Mesothelial cell of epicardium (in vitro differentiated cells): ENCODE data around the gene TRAF3. TPM values are rescaled to one million over a fixed set of nuclear protein-coding genes. Genes with fewer than 3 reads are reported as not detected.
"Not testable (repeated sequence)": the region's sequence is repeated elsewhere in the genome, so short reads cannot be mapped to it uniquely, and the experiment has no call there.

ENCODE experiments used
- DNase-seq, 2 experiments: peaks; one replicate each; pipeline ENCODE4 v3.0.0; 2021; ENCODE audit warnings: low spot score in 2 of 2; ENCODE audit not compliant: unreplicated experiment in 2 of 2
- H3K27ac Mint-ChIP-seq: 2 replicates; pipeline ENCODE4 v1.8.0; 2021; ENCODE audit warnings: mixed read lengths
- H3K27me3 Mint-ChIP-seq: 2 replicates; pipeline ENCODE4 v1.8.0; 2021; ENCODE audit warnings: low read depth, mixed read lengths
- H3K36me3 Mint-ChIP-seq: 2 replicates; pipeline ENCODE4 v1.8.0; 2021; ENCODE audit warnings: mixed read lengths
- H3K4me1 Mint-ChIP-seq: 2 replicates; pipeline ENCODE4 v1.8.0; 2021; ENCODE audit warnings: mixed read lengths
- H3K4me3 Mint-ChIP-seq: 2 replicates; pipeline ENCODE4 v1.8.0; 2021; ENCODE audit warnings: mild to moderate bottlenecking, moderate library complexity, mixed read lengths
- H3K9me3 Mint-ChIP-seq: 2 replicates; pipeline ENCODE4 v1.8.0; 2021; ENCODE audit warnings: mixed read lengths
- total RNA-seq: library from RNA; stranded (reverse); gene quantifications from 3 replicates; pipeline ENCODE4 v1.2.1, GENCODE V29; 2021
- TF ChIP-seq, protein P1 (sequence below): fragments of 200-600 bp; sonication (generic); IDR thresholded peaks from one replicate; pipeline ENCODE4 v1.5.0; 2021; ENCODE audit warnings: antibody characterized with exemption; ENCODE audit not compliant: unreplicated experiment

Gene TRAF3
- total RNA-seq, 1 donor from 2014 or later, result 26.4 TPM

DNA sequence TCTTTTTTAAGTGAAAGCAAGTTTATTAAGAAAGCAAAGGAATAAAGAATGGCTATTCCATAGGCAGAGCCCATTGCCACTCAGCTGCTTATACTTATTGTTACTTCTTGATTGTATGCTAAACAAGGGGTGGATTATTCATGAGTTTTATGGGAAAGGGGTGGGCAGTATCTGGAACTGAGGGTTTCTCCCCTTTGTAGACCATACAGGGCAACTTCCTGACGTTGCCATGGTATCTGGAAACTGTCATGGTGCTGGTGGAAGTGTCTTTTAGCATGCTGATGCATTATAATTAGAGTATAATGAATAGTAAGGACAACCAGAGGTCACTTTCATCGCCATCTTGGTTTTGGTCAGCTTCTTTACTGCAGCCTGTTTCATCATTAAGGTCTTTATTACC is 78.9 kb downstream of the TRAF3 start:
- H3K27ac Mint-ChIP-seq, result no peak overlapping the region
- H3K36me3 Mint-ChIP-seq, result peaks cover 48% of the 10 kb centered on the region
- no peaks in the 10 kb centered on the region for H3K4me1 Mint-ChIP-seq
- H3K9me3 Mint-ChIP-seq, result peaks cover 44% of the 10 kb centered on the region
- H3K4me3 Mint-ChIP-seq, result no peak overlapping the region
- H3K27me3 Mint-ChIP-seq, result no peaks in the 10 kb centered on the region
- TF ChIP-seq, protein P1, sequence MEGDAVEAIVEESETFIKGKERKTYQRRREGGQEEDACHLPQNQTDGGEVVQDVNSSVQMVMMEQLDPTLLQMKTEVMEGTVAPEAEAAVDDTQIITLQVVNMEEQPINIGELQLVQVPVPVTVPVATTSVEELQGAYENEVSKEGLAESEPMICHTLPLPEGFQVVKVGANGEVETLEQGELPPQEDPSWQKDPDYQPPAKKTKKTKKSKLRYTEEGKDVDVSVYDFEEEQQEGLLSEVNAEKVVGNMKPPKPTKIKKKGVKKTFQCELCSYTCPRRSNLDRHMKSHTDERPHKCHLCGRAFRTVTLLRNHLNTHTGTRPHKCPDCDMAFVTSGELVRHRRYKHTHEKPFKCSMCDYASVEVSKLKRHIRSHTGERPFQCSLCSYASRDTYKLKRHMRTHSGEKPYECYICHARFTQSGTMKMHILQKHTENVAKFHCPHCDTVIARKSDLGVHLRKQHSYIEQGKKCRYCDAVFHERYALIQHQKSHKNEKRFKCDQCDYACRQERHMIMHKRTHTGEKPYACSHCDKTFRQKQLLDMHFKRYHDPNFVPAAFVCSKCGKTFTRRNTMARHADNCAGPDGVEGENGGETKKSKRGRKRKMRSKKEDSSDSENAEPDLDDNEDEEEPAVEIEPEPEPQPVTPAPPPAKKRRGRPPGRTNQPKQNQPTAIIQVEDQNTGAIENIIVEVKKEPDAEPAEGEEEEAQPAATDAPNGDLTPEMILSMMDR, result no peak
- no peak for DNase-seq

DNA sequence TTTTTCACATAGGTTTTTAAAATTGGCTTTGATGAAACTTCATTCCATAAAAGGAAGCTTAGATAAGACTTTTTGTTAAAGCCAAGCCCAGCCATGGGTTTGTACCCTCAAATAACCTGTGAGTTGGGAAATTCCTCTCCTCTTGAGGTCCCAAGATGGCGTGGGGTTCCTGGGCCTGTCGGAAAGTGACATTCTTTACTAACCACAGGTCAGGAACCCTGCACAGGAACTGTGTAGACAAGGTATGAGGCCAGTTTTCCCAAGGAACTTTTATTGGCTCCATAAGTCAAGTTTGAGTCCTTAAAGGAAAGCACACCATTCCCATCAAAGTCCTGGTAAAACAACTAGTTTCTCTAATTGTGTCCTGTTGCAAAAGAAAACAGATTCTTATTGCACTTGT is 80.2 kb downstream of the TRAF3 start:
- Mint-ChIP-seq H3K4me3 (no peak overlapping the region), H3K4me1 (no peaks in the 10 kb centered on the region), H3K9me3 (peaks cover 54% of the 10 kb centered on the region), H3K36me3 (peaks cover 56% of the 10 kb centered on the region), H3K27ac (no peak overlapping the region), H3K27me3 (no peaks in the 10 kb centered on the region)
- DNase-seq, result no peak
- TF ChIP-seq, protein P1, result no peak

DNA sequence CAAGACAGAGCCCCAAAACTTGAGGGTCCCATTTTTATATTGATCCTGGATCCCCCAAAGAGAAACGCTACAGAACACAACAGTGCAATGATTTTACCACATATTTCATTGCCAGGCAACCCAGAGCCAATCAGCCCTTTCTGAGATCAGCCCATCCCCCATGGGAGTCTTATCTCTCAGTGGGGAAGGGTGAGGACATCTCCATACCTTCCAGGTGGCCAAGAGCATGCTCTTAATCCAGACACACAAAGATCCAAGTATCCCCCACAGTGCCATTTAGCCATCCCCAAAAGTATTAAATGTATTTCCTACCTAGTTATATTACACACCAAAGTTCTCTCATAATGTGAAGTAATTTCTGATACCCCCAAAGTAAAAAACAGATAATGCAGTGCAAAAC is 82.7 kb downstream of the TRAF3 start:
- Mint-ChIP-seq H3K27me3 (no peaks in the 10 kb centered on the region), H3K27ac (no peak overlapping the region), H3K4me3 (no peak overlapping the region), H3K36me3 (peaks cover 56% of the 10 kb centered on the region), H3K9me3 (peaks cover 57% of the 10 kb centered on the region), H3K4me1 (no peaks in the 10 kb centered on the region)
- TF ChIP-seq, protein P1, result no peak
- DNase-seq, result no peak

DNA sequence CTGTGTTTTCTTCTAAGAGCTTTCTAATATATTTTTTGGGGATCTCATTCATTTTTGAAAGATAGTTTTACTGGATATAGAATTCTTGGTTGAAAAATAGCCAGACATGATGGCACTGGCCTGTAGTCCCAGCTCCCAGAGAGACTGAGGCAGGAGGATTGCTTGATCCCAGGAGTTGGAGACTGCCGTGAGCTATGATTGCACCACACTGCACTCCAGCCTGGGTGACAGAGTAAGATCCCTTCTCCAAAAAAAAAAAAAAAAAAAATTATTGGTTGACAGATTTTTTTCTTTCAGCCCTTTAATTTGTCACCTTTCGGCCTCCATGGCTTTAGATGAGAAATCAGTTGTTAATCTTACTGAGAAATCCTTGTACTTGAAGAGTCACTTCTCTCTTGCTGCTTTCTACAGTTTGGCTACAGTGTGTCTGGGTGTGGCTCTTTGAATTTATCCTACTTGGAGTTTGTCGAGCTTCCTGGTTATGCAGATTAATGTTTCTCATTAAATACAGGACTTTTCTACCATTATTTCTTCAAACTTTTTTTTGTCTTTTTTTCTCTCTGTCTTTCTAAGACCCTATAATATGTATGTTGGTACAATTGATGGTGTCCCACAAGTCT is 85.0 kb downstream of the TRAF3 start:
- no peak overlapping the region for H3K4me3 Mint-ChIP-seq
- peaks cover 47% of the 10 kb centered on the region for H3K9me3 Mint-ChIP-seq
- TF ChIP-seq, protein P1, result no peak
- peaks cover 42% of the 10 kb centered on the region for H3K36me3 Mint-ChIP-seq
- H3K27me3 Mint-ChIP-seq, result no peaks in the 10 kb centered on the region
- H3K27ac Mint-ChIP-seq, result no peak overlapping the region
- DNase-seq, result no peak
- peaks cover 3% of the 10 kb centered on the region for H3K4me1 Mint-ChIP-seq

DNA sequence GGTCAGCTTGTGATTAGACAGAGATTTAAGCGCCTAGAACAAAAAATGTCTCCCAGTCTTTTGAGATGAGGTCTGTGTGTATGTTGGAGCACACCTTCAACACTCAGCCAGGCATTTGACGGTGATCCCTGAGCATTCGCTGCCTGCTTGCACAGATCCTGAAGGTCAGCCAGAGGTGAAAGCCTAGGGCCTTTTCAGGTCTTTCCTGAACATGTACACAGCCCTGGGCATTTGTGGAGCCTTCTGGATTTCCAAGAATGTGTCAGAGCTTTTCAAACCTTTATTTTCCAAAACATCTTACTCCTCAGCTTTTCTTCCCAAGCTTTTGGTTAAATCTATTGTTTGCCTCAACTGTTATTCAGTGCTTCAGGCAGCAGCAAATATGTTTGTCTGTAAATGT is 86.1 kb downstream of the TRAF3 start:
- TF ChIP-seq, protein P1, result no peak
- Mint-ChIP-seq H3K4me1 (peaks cover 6% of the 10 kb centered on the region), H3K36me3 (peaks cover 35% of the 10 kb centered on the region), H3K9me3 (peaks cover 41% of the 10 kb centered on the region), H3K27me3 (no peaks in the 10 kb centered on the region), H3K4me3 (no peak overlapping the region), H3K27ac (no peak overlapping the region)
- no peak for DNase-seq

DNA sequence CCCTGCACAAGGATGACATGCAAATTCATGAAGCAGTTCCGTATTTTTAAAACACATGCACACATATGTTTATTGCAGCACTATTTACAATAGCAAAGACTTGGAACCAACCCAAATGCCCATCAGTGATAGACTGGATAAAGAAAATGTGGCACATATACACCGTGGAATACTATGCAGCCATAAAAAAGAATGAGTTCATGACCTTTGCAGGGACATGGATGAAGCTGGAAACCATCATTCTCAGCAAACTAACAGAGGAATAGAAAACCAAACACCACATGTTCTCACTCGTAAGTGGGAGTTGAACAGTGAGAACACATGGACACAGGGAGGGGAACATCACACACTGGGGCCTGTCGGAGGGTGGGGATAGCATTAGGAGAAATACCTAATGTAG is 88.7 kb downstream of the TRAF3 start:
- H3K27ac Mint-ChIP-seq, H3K27me3 Mint-ChIP-seq: not testable (repeated sequence)

More for the DNA sequence above, 88.7 kb downstream of the TRAF3 start:
- not testable (repeated sequence) for DNase-seq, H3K4me1 Mint-ChIP-seq, H3K4me3 Mint-ChIP-seq
- Mint-ChIP-seq H3K36me3 (peaks cover 20% of the 10 kb centered on the region), H3K9me3 (peaks cover 18% of the 10 kb centered on the region)
